GF-D8 (cell line): ENCODE measurements around the gene DCBLD2.

ENCODE experiments used
- DNase-seq: peaks from one replicate; lab custom pipeline; 2025; lab: John Stamatoyannopoulos, UW

Gene DCBLD2

GRCh38 chr3:98791341-98792325, 109.9 kb downstream of the DCBLD2 start:
- DNase-seq = no peak

GRCh38 chr3:98788651-98789050, 112.8 kb downstream of the DCBLD2 start:
- no peak for DNase-seq

- no peak for DNase-seq
Observed at GRCh38 chr3:98787181-98787580, 114.3 kb downstream of the DCBLD2 start.

- peak; percentile 71 for DNase-seq
Observed at GRCh38 chr3:98786364-98787006, 115.0 kb downstream of the DCBLD2 start.

- peak; percentile 64 for DNase-seq
Observed at GRCh38 chr3:98784666-98785600, 116.6 kb downstream of the DCBLD2 start.

GRCh38 chr3:98784042-98784441, 117.5 kb downstream of the DCBLD2 start:
- no peak for DNase-seq

GRCh38 chr3:98782824-98783500, 118.5 kb downstream of the DCBLD2 start:
- no peak for DNase-seq

GRCh38 chr3:98780343-98780742, 121.2 kb downstream of the DCBLD2 start:
- no peak for DNase-seq

- no peak for DNase-seq
Observed at GRCh38 chr3:98779541-98780335, 121.8 kb downstream of the DCBLD2 start.

GRCh38 chr3:98778852-98779413, 122.6 kb downstream of the DCBLD2 start:
- DNase-seq = peak; percentile 79

- DNase-seq = peak; percentile 47
Observed at GRCh38 chr3:98778383-98778782, 123.1 kb downstream of the DCBLD2 start.

GRCh38 chr3:98777801-98778220, 123.7 kb downstream of the DCBLD2 start:
- no peak for DNase-seq

- DNase-seq = no peak
Observed at GRCh38 chr3:98777286-98777685, 124.2 kb downstream of the DCBLD2 start.

GRCh38 chr3:98776140-98776493, 125.4 kb downstream of the DCBLD2 start:
- no peak for DNase-seq

- DNase-seq = no peak
Observed at GRCh38 chr3:98775459-98776139, 125.9 kb downstream of the DCBLD2 start.

GRCh38 chr3:98772022-98772421, 129.5 kb downstream of the DCBLD2 start:
- DNase-seq = no peak

- DNase-seq = no peak
Observed at GRCh38 chr3:98770261-98771039, 131.0 kb downstream of the DCBLD2 start.

- no peak for DNase-seq
Observed at GRCh38 chr3:98769448-98769847, 132.0 kb downstream of the DCBLD2 start.

GRCh38 chr3:98768961-98769360, 132.5 kb downstream of the DCBLD2 start:
- DNase-seq = no peak
